Measurements from ENCODE around the gene ADGRG1.

Gene ADGRG1

GRCh38 chr16:57619606-57620334 lies 8.7 kb upstream of the ADGRG1 start:
- no peak for DNase-seq (ENCODE audit: extremely low read depth in 1 of 2, low read depth in 1 of 2)

GRCh38 chr16:57620335-57621231 lies 7.8 kb upstream of the ADGRG1 start:
- DNase-seq (ENCODE audit: extremely low read depth in 1 of 2, low read depth in 1 of 2) = no peak

- no peak for DNase-seq (ENCODE audit: extremely low read depth in 1 of 2, low read depth in 1 of 2)
Measured at GRCh38 chr16:57621521-57622271, 6.7 kb upstream of the ADGRG1 start.

DNA sequence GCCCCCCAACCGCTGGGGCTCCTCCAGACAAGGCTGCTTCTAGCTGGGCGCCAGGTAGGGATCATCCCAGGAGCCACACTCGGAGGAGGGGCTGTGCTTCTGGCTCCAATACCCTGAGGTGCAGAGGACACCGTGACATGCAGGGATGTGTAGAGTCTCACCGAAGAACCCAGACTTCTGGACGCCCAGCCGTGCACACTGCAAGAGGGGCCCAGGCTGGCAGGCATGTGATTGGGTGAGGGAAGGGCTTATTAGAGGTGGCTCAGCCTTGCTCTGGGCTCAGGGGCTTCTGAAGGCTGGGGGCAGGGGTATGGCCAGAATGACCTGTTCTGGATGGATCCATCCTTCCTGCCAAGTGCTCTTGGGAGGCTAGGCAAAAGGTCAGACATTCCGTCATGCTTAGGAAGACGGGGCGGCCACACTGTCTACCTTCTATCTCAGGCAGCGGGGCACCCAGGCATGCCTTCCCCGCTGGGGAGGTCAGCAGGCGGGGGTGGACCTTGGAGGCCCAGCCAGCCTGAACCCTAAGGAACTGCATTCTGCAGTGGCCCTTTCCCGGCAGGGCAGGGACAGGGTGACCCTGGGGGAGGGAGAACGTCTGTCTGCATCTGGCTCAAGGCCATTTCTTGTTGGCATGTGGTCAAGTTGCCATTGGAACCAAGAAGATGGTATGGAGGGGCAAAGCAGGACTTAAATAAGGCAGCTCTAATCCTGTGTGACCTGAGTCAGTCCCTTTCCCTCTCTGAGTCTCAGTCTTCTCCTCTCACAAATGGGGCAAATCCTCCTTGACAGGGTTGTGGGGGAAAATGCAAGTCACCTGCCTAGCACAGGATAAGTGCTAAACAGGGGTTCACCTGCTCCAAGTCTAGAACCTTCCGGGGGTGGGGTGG lies 5.8 kb upstream of the ADGRG1 start:
- no peak for DNase-seq (ENCODE audit: extremely low read depth in 1 of 2, low read depth in 1 of 2)

- DNase-seq (ENCODE audit: extremely low read depth in 1 of 2, low read depth in 1 of 2) = no peak
Measured at GRCh38 chr16:57623251-57624043, 5.0 kb upstream of the ADGRG1 start.

DNA sequence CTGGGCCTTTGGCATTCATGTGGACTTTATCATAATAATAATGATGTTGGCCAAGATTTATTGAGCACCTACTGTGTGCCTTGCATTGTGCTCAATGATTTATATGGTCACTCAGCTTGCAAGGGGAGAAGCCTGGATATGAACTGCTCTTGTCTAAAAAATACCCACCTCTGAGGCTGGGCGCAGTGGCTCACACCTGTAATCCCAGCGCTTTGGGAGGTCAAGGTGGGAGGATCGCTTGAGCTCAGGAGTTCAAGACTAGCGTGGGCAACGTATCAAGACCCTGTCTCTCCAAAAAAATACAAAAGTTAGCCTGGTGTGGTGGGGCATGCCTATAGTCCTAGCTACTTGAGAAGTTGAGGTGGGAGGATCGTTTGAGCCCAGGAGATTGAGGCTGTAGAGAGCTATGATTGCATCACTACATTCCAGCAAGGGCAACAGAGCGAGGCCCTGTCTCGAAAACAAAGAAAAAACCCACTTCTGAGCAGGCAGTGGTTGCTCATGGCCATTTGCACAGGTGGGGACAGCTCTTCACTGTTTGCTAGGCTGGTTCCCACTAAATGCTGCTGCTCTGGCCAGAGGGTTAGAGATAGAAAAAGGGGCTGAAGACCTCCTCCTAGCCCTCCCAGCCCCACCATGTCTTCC lies 4.3 kb upstream of the ADGRG1 start:
- no peak for DNase-seq (ENCODE audit: extremely low read depth in 1 of 2, low read depth in 1 of 2)

GRCh38 chr16:57624806-57625500 lies 3.5 kb upstream of the ADGRG1 start:
- DNase-seq (ENCODE audit: extremely low read depth in 1 of 2, low read depth in 1 of 2) = no peak

DNA sequence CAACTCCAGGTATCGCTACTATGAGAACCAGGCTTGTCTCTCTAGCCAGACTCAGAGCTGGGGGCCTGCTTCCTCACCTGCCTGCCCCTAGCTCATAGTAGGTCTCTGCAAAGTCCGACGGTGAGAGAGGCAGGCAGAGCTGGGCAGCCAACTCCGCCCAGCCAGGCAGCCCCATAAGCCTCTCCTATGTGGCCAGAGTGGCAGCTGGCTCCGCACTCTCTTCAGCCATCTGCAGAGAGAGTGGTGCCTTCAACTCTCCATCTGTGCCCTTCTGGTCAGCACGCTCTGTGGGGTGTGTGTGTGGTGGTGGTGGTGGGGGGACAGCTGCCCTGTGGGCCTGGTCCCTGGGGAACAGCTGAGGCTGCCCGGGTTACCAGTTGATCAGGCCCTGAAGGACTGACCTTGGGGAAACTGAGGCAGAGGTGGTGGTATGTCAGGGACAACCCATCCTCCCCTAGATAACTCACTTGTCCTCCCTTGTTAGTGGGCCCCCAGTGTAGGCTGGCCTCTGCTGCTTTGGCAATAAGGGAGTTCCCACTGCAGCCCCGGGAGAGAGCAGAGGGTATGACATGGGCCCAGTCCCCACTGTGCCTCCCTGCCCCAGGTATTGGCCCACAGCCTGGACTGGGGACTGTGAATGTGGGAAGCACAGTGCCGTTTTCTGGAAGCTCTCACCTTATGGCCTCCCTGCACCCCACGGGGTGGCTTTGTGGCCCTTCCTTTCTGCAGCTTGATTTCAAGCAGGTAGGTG lies 1.8 kb upstream of the ADGRG1 start:
- no peak for DNase-seq (ENCODE audit: extremely low read depth in 1 of 2, low read depth in 1 of 2)

- DNase-seq (ENCODE audit: extremely low read depth in 1 of 2, low read depth in 1 of 2) = no peak
Measured at GRCh38 chr16:57627184-57627871, 1.1 kb upstream of the ADGRG1 start.

DNA sequence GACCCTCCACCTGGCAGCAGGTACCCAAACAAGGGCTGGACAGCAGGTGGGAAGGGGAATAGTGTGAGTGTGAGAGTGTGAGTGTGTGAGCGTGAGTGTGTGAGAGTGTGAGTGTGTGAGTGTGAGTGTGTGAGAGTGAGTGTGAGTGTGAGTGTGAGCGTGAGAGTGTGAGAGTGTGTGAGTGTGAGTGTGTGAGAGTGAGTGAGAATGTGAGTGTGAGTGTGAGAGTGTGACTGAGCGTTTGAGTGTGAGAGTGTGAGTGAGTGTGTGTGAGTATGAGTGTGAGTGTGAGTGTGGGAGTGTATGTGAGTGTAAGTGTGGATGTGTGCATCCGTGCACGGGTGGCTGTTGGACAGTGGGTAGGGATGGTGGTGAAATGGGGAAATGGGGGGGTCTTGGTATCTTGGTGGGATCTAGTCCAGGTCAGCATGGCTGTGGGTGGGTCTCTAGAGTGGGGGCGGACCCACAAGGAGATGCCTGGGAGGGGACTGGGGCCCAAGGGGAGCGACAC lies 408 bp downstream of the ADGRG1 start:
- DNase-seq (ENCODE audit: extremely low read depth in 1 of 2, low read depth in 1 of 2) = no peak

GRCh38 chr16:57629516-57630406 lies 1.3 kb downstream of the ADGRG1 start:
- DNase-seq (ENCODE audit: extremely low read depth in 1 of 2, low read depth in 1 of 2) = no peak

DNA sequence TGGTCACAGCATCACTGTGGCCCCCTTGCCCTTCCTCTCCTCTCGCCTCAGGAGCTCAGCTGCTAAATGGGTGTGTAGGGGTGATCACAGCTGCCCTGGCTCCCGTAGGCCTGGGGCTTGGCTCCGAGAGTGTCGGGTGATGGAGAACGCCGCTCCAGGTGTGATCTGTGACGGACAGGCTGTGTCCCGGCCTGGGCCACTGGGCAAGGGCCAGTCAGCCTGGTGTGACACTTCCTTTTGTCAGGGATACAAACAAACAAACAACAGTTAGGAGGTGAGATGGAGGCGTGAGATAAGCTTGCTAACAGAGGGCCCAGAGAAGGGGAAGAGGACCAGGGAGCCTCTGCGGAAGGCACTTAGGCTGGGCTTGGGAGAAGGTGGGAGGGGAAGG lies 2.0 kb downstream of the ADGRG1 start:
- no peak for DNase-seq (ENCODE audit: extremely low read depth in 1 of 2, low read depth in 1 of 2)

DNA sequence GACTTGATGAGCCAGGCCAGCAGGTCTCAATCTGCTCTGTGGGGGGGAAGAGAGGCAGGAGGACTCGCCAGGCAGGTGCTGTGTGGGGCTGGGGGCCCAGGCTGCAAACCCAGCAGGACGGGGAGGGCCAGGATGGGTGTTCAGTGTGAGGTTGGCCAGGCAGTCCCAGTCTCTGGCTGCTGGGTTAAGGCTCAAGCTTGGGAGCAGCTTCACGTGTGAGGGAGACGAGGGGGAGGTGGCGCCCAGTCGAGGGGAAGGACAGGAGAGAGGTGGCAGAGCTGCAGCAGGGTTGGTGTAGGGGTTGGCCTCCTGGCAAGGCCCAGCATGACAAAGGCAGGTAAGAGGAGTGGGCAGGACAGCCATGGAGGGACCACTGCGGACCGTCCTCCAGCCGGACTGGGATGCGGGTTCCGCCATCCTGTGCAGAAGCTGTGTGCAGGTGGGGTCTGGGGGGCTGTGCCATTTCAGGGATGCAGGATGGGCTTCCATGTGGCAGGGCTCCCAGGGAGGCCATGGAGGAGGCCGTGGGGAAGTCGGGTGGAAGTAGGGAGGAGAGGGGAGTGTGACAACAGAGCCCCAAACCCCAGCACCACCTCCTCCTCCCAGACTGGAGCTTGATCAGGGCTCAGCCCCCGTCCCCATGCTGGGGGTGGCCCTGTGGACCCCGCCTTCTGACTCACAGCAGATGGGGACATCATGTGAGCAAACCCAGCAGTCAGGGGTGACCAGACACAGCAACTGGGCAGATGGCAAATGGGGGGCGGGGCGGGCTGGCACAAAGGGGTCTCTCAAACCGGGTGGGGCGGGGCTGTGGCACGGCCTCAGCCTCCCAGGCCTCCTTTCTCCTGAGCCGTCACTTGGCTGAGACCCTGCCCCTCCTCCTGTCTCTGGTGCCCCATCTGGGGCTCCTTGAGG lies 2.8 kb downstream of the ADGRG1 start:
- DNase-seq (ENCODE audit: extremely low read depth in 1 of 2, low read depth in 1 of 2) = no peak

DNA sequence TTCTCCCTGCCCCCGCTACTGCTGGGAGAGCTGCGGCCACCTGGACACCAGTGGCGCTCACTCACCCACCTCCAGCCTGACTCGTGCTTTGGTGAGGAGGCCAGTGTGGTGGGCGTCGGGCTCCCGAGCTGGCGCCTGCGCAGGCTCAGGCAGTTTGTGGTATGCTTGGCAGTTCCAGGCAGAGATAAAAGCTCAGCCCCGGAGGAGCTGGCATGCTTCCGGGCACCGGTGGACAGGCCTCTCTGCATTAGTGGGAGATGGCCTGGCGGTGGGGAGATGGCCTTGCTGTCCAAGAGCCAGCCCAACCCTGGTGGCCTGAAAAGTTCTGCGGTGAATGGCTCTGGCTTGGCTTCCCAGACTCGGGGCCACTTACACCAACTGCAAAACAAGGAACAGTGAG lies 4.1 kb downstream of the ADGRG1 start:
- DNase-seq (ENCODE audit: extremely low read depth in 1 of 2, low read depth in 1 of 2) = no peak
